Lower lobe of right lung (tissue), 2 donors: ENCODE results near the gene ANKS4B. TPM values are rescaled to one million over a fixed set of nuclear protein-coding genes. Genes with fewer than 3 reads are reported as not detected.
"Not testable (repeated sequence)": the region's sequence is repeated elsewhere in the genome, so short reads cannot be mapped to it uniquely, and the experiment has no call there.

Source experiments
- ATAC-seq, 2 donors: fragments of 200-7000 bp; cut with Tn5 transposase; one replicate each; pipeline ENCODE4 v1.9.1; 2020 to 2022; ENCODE audit warnings: mild to moderate bottlenecking in 2 of 2, moderate library complexity in 2 of 2
- DNase-seq: peaks from one replicate; pipeline ENCODE4 v3.0.0-alpha.2; 2020
- H3K27ac ChIP-seq: fragments of 200-600 bp; one replicate; pipeline ENCODE4 v1.8.0; 2022
- H3K27me3 ChIP-seq: fragments of 200-600 bp; one replicate; pipeline ENCODE4 v1.8.0; 2022; ENCODE audit warnings: low read depth
- H3K36me3 ChIP-seq: fragments of 200-600 bp; one replicate; pipeline ENCODE4 v1.8.0; 2022; ENCODE audit warnings: mild to moderate bottlenecking
- H3K4me1 ChIP-seq: fragments of 200-600 bp; one replicate; pipeline ENCODE4 v1.8.0; 2022
- H3K4me3 ChIP-seq: fragments of 200-600 bp; one replicate; pipeline ENCODE4 v1.8.0; 2022; ENCODE audit warnings: mild to moderate bottlenecking
- H3K9me3 ChIP-seq: fragments of 200-600 bp; one replicate; pipeline ENCODE4 v1.8.0; 2022
- CTCF ChIP-seq: fragments of 200-600 bp; IDR thresholded peaks from one replicate; pipeline ENCODE4 v1.8.0; 2022; ENCODE audit warnings: antibody characterized with exemption, mild to moderate bottlenecking
- intact Hi-C: fragments of 100-400 bp; cut with DNase I; formaldehyde crosslinking; loops from one replicate; pipeline ENCODE4 v1.11.0; 2022
- total RNA-seq: library from RNA; stranded (reverse); fragmentation: NEBNext Ultra II Directional; extraction: Animal tissue kit (Norgen Biotek cat#: 25700); gene quantifications from one replicate; pipeline ENCODE4 v1.2.1, GENCODE V29; 2021
- donor health status: DM: no; HTN: yes; CAD: no; lungs with severe emphysema.

Gene ANKS4B
- total RNA-seq, 1 donor from 2014 or later: not detected

- ATAC-seq: no peak
- Histone ChIP-seq H3K27me3 (no peaks in the 10 kb centered on the region), H3K9me3 (no peaks in the 10 kb centered on the region), H3K4me1 (peaks cover 6% of the 10 kb centered on the region), H3K36me3 (no peaks in the 10 kb centered on the region), H3K27ac (no peak overlapping the region), H3K4me3 (no peak overlapping the region)
- TF ChIP-seq CTCF: no peak
- intact Hi-C loops: no loop called here
- no peak for DNase-seq
Observed at GRCh38 chr16:21189311-21189710, 44.2 kb upstream of the ANKS4B start.

GRCh38 chr16:21190013-21190412 is 43.5 kb upstream of the ANKS4B start:
- intact Hi-C loops: no loop called here
- TF ChIP-seq CTCF: no peak
- DNase-seq (no peak), ATAC-seq (no peak)
- H3K4me3 ChIP-seq: no peak overlapping the region
- H3K4me1 ChIP-seq: peaks cover 6% of the 10 kb centered on the region
- no peak overlapping the region for H3K27ac ChIP-seq
- H3K9me3 ChIP-seq: no peaks in the 10 kb centered on the region
- H3K36me3 ChIP-seq: no peaks in the 10 kb centered on the region
- H3K27me3 ChIP-seq: no peaks in the 10 kb centered on the region

GRCh38 chr16:21190599-21190998 is 42.9 kb upstream of the ANKS4B start:
- DNase-seq: no peak
- TF ChIP-seq CTCF: no peak
- Histone ChIP-seq H3K4me1 (peaks cover 6% of the 10 kb centered on the region), H3K27ac (no peak overlapping the region), H3K9me3 (no peaks in the 10 kb centered on the region), H3K4me3 (no peak overlapping the region), H3K27me3 (no peaks in the 10 kb centered on the region), H3K36me3 (no peaks in the 10 kb centered on the region)
- intact Hi-C loops: no loop called here
- no peak for ATAC-seq

GRCh38 chr16:21192991-21193390 is 40.5 kb upstream of the ANKS4B start:
- intact Hi-C loops: no loop called here
- DNase-seq (no peak), ATAC-seq (no peak)

GRCh38 chr16:21194771-21195301 is 38.7 kb upstream of the ANKS4B start:
- no peaks in the 10 kb centered on the region for H3K27me3 ChIP-seq
- H3K27ac ChIP-seq: no peak overlapping the region
- DNase-seq (no peak), ATAC-seq (no peak)
- no peak for TF ChIP-seq CTCF
- no peak overlapping the region for H3K4me3 ChIP-seq
- no peaks in the 10 kb centered on the region for H3K4me1 ChIP-seq
- intact Hi-C loops: no loop called here
- no peaks in the 10 kb centered on the region for H3K36me3 ChIP-seq
- H3K9me3 ChIP-seq: no peaks in the 10 kb centered on the region

More at GRCh38 chr16:21192991-21193390, 40.5 kb upstream of the ANKS4B start:
- Histone ChIP-seq H3K4me3 (no peak overlapping the region), H3K36me3 (no peaks in the 10 kb centered on the region), H3K27me3 (no peaks in the 10 kb centered on the region), H3K4me1 (peaks cover 6% of the 10 kb centered on the region), H3K27ac (no peak overlapping the region), H3K9me3 (no peaks in the 10 kb centered on the region)
- TF ChIP-seq CTCF: no peak

- intact Hi-C loops, DNase-seq, H3K27me3 ChIP-seq, H3K4me3 ChIP-seq, ATAC-seq, H3K27ac ChIP-seq, H3K36me3 ChIP-seq, H3K9me3 ChIP-seq, H3K4me1 ChIP-seq: not testable (repeated sequence)
Observed at GRCh38 chr16:21195330-21195729, 38.2 kb upstream of the ANKS4B start.
